ENCODE data around the gene CAPN13.

Gene CAPN13

GRCh38 chr2:30686000-30686399 lies 121.2 kb downstream of the CAPN13 start:
- H3K4me3 ChIP-seq (ENCODE audit: low read depth, low read length): no peak overlapping the region
- DNase-seq (ENCODE audit: low read depth): peak; percentile 43
- peak; percentile 61 for TF ChIP-seq CTCF (IDR thresholded peaks at IDR 0.05; ENCODE audit: control insufficient read depth, extremely low read depth, insufficient read depth)

- DNase-seq (ENCODE audit: low read depth): no peak
- H3K4me3 ChIP-seq (ENCODE audit: low read depth, low read length): no peak overlapping the region
- TF ChIP-seq CTCF (IDR thresholded peaks at IDR 0.05; ENCODE audit: control insufficient read depth, extremely low read depth, insufficient read depth): no peak
These were observed 122.2 kb downstream of the CAPN13 start for GRCh38 chr2:30684996-30685395.

- H3K4me3 ChIP-seq (ENCODE audit: low read depth, low read length): no peak overlapping the region
- DNase-seq (ENCODE audit: low read depth): no peak
- TF ChIP-seq CTCF (IDR thresholded peaks at IDR 0.05; ENCODE audit: control insufficient read depth, extremely low read depth, insufficient read depth): no peak
These were observed 122.7 kb downstream of the CAPN13 start for GRCh38 chr2:30684516-30684915.

- no peak for DNase-seq (ENCODE audit: low read depth)
- no peak overlapping the region for H3K4me3 ChIP-seq (ENCODE audit: low read depth, low read length)
- TF ChIP-seq CTCF (IDR thresholded peaks at IDR 0.05; ENCODE audit: control insufficient read depth, extremely low read depth, insufficient read depth): no peak
These were observed 123.2 kb downstream of the CAPN13 start for GRCh38 chr2:30684026-30684425.

- no peak for DNase-seq (ENCODE audit: low read depth)
- no peak overlapping the region for H3K4me3 ChIP-seq (ENCODE audit: low read depth, low read length)
- no peak for TF ChIP-seq CTCF (IDR thresholded peaks at IDR 0.05; ENCODE audit: control insufficient read depth, extremely low read depth, insufficient read depth)
These were observed 123.8 kb downstream of the CAPN13 start for GRCh38 chr2:30683236-30683956.

- DNase-seq (ENCODE audit: low read depth): no peak
- H3K4me3 ChIP-seq (ENCODE audit: low read depth, low read length): no peak overlapping the region
- TF ChIP-seq CTCF (IDR thresholded peaks at IDR 0.05; ENCODE audit: control insufficient read depth, extremely low read depth, insufficient read depth): no peak
These were observed 126.2 kb downstream of the CAPN13 start for GRCh38 chr2:30681022-30681421.

GRCh38 chr2:30680121-30680520 lies 127.1 kb downstream of the CAPN13 start:
- no peak for DNase-seq (ENCODE audit: low read depth)
- no peak for TF ChIP-seq CTCF (IDR thresholded peaks at IDR 0.05; ENCODE audit: control insufficient read depth, extremely low read depth, insufficient read depth)
- no peak overlapping the region for H3K4me3 ChIP-seq (ENCODE audit: low read depth, low read length)
